H1 (cell line): Measurements from ENCODE around the gene BAX. TPM values are rescaled to one million over a fixed set of nuclear protein-coding genes. Genes with fewer than 3 reads are reported as not detected.

ENCODE experiments used
- CTCF ChIA-PET: fragments of 300-600 bp; sonication (Branson Sonifier 250); formaldehyde crosslinking; loops from one replicate; lab custom pipeline; 2021; ENCODE audit not compliant: partially characterized antibody; lab: Charles Lee
- POLR2A ChIA-PET: fragments of 300-600 bp; sonication (Branson Sonifier 250); formaldehyde crosslinking; loops from one replicate; lab custom pipeline; 2021; ENCODE audit warnings: inconsistent platforms; ENCODE audit not compliant: partially characterized antibody; lab: Charles Lee
- DNase-seq, 2 experiments: peaks; one replicate each; pipeline versions ENCODE4 v3.0.0 to v3.0.0-alpha.2; 2010 to 2022; ENCODE audit warnings: low spot score in 2 of 2, low read depth in 1 of 2, mixed read lengths in 1 of 2
- FAIRE-seq: peaks from 2 replicates; lab custom pipeline; 2011; peaks lifted over from hg19 to GRCh38; lab: Jason Lieb, UNC
- H2AFZ ChIP-seq: 2 replicates; pipeline ENCODE4 v1.8.1; 2012; ENCODE audit warnings: low read length, inconsistent platforms
- H2AK5ac ChIP-seq: 2 replicates; pipeline ENCODE4 v1.6.1; 2013; ENCODE audit warnings: low read depth, low read length
- H2BK120ac ChIP-seq: replicated peaks from 2 replicates; pipeline ENCODE3; 2013; ENCODE audit warnings: low read depth, low read length, inconsistent platforms
- H2BK12ac ChIP-seq: 2 replicates; pipeline ENCODE4 v1.6.1; 2013; ENCODE audit warnings: low read depth, low read length
- H2BK15ac ChIP-seq: 2 replicates; pipeline ENCODE4 v1.6.1; 2013; ENCODE audit warnings: low read length
- H2BK20ac ChIP-seq: 2 replicates; pipeline ENCODE4 v1.6.1; 2013; ENCODE audit warnings: low read length
- H2BK5ac ChIP-seq: 2 replicates; pipeline ENCODE4 v1.6.1; 2013; ENCODE audit warnings: low read depth, low read length
- H3K14ac ChIP-seq: 2 replicates; pipeline ENCODE4 v1.6.1; 2013; ENCODE audit warnings: inconsistent platforms; ENCODE audit not compliant: insufficient read length
- H3K18ac ChIP-seq: 2 replicates; pipeline ENCODE4 v1.6.1; 2013; ENCODE audit warnings: low read length; ENCODE audit errors: extremely low read depth
- H3K23ac ChIP-seq: 2 replicates; pipeline ENCODE4 v1.6.1; 2013; ENCODE audit warnings: inconsistent platforms; ENCODE audit not compliant: insufficient read length
- H3K23me2 ChIP-seq: 2 replicates; pipeline ENCODE4 v1.6.1; 2013; ENCODE audit warnings: low read depth, low read length
- H3K27ac ChIP-seq: 2 replicates; pipeline ENCODE4 v1.6.1; 2011; ENCODE audit warnings: low read depth, low read length, inconsistent platforms
- H3K27me3 ChIP-seq, 4 experiments: replicated peaks in 1 of 4; 1 replicate in 1 of 4; 2 replicates in 3 of 4; pipeline versions ENCODE4 v1.6.1 to v1.8.1; 2011 to 2013; ENCODE audit warnings: low read length in 3 of 4, mild to moderate bottlenecking in 3 of 4, inconsistent platforms in 2 of 4, mixed read lengths in 2 of 4, moderate library complexity in 1 of 4; ENCODE audit not compliant: control insufficient read depth in 3 of 4, insufficient read depth in 3 of 4; ENCODE audit errors: extremely low read depth in 1 of 4
- H3K36me3 ChIP-seq, 4 experiments: 2 replicates each; pipeline versions ENCODE4 v1.6.1 to v1.8.1; 2011 to 2013; ENCODE audit warnings: mild to moderate bottlenecking in 4 of 4, low read length in 3 of 4, moderate library complexity in 2 of 4, control low read depth in 1 of 4, inconsistent platforms in 1 of 4; ENCODE audit not compliant: insufficient read depth in 4 of 4, control insufficient read depth in 2 of 4
- H3K4ac ChIP-seq: replicated peaks from 2 replicates; pipeline ENCODE3; 2013; ENCODE audit warnings: low read length, low read depth, mixed read lengths, inconsistent platforms; ENCODE audit not compliant: insufficient read length
- H3K4me1 ChIP-seq, 4 experiments: replicated peaks in 1 of 4; 1 replicate in 1 of 4; 2 replicates in 3 of 4; pipeline versions ENCODE4 v1.6.1 to v1.8.1; 2011 to 2013; ENCODE audit warnings: low read length in 3 of 4, inconsistent platforms in 2 of 4, mixed read lengths in 1 of 4; ENCODE audit not compliant: insufficient read depth in 4 of 4, control insufficient read depth in 3 of 4
- H3K4me2 ChIP-seq, 2 experiments: 2 replicates each; pipeline versions ENCODE4 v1.6.1 to v1.8.1; 2011 to 2013; ENCODE audit warnings: low read depth in 2 of 2, low read length in 2 of 2, control low read depth in 1 of 2, inconsistent platforms in 1 of 2, mild to moderate bottlenecking in 1 of 2; ENCODE audit not compliant: insufficient read depth in 1 of 2
- H3K4me3 ChIP-seq, 4 experiments: fragments of 200-600, 300-600 bp in 1 of 4; sonication (generic), shearing (Covaris generic), sonication (Bioruptor Twin) in 1 of 4; 2 replicates each; pipeline versions ENCODE4 v1.5.1 to v1.8.1; 2011 to 2016; ENCODE audit warnings: low read length in 4 of 4, low read depth in 3 of 4, control low read depth in 2 of 4, inconsistent platforms in 2 of 4, mild to moderate bottlenecking in 2 of 4, mixed read lengths in 1 of 4, moderate library complexity in 1 of 4; ENCODE audit not compliant: insufficient read depth in 2 of 4; ENCODE audit errors: extremely low read depth in 1 of 4
- H3K56ac ChIP-seq: replicated peaks from 2 replicates; pipeline ENCODE3; 2013; ENCODE audit warnings: low read depth, mild to moderate bottlenecking, mixed read lengths, low read length, inconsistent platforms; ENCODE audit not compliant: insufficient read length
- H3K79me1 ChIP-seq: 2 replicates; pipeline ENCODE4 v1.6.1; 2013; ENCODE audit warnings: low read depth, low read length, control low read depth
- H3K79me2 ChIP-seq, 2 experiments: 2 replicates each; pipeline versions ENCODE4 v1.6.1 to v1.8.1; 2012 to 2013; ENCODE audit warnings: low read length in 2 of 2, mild to moderate bottlenecking in 2 of 2, inconsistent platforms in 1 of 2; ENCODE audit not compliant: insufficient read depth in 2 of 2, control insufficient read depth in 1 of 2
- H3K9ac ChIP-seq, 4 experiments: replicated peaks in 1 of 4; 1 replicate in 1 of 4; 2 replicates in 3 of 4; pipeline versions ENCODE4 v1.6.1 to v1.8.1; 2011 to 2013; ENCODE audit warnings: low read depth in 3 of 4, low read length in 3 of 4, control low read depth in 2 of 4, mild to moderate bottlenecking in 2 of 4, moderate library complexity in 2 of 4, inconsistent platforms in 1 of 4; ENCODE audit errors: extremely low read depth in 1 of 4
- H3K9me3 ChIP-seq, 2 experiments: 2 replicates each; pipeline versions ENCODE4 v1.6.1 to v1.8.1; 2012 to 2013; ENCODE audit warnings: mild to moderate bottlenecking in 2 of 2, moderate library complexity in 2 of 2, control low read depth in 1 of 2, inconsistent platforms in 1 of 2, low read depth in 1 of 2, low read length in 1 of 2, mixed read lengths in 1 of 2; ENCODE audit not compliant: insufficient read depth in 2 of 2
- H4K20me1 ChIP-seq, 2 experiments: replicated peaks in 1 of 2; 2 replicates each; pipeline versions ENCODE3 to v1.8.1; 2011 to 2013; ENCODE audit warnings: inconsistent platforms in 2 of 2, low read length in 2 of 2, mild to moderate bottlenecking in 1 of 2; ENCODE audit not compliant: insufficient read depth in 2 of 2, control insufficient read depth in 1 of 2
- H4K5ac ChIP-seq: 2 replicates; pipeline ENCODE4 v1.6.1; 2013; ENCODE audit warnings: low read length, low read depth, mixed read lengths, inconsistent platforms; ENCODE audit not compliant: insufficient read length
- H4K8ac ChIP-seq: 2 replicates; pipeline ENCODE4 v1.8.0; 2013; ENCODE audit warnings: mild to moderate bottlenecking, moderate library complexity, low read length, inconsistent platforms; ENCODE audit not compliant: insufficient read depth; ENCODE audit errors: extremely low read depth
- H4K91ac ChIP-seq: replicated peaks from 2 replicates; pipeline ENCODE3; 2013; ENCODE audit warnings: low read length, mixed read lengths, inconsistent platforms; ENCODE audit not compliant: insufficient read length
- EP300 ChIP-seq, 2 experiments: IDR thresholded peaks; 1 replicate in 1 of 2; 2 replicates in 1 of 2; pipeline ENCODE4 v1.6.1; 2011 to 2012; ENCODE audit warnings: low read depth in 2 of 2, low read length in 2 of 2, mild to moderate bottlenecking in 2 of 2, borderline replicate concordance in 1 of 2, inconsistent platforms in 1 of 2, moderate library complexity in 1 of 2
- KDM1A ChIP-seq: fragments of 200-600, 300-600 bp; sonication (generic); IDR thresholded peaks from 2 replicates; pipeline ENCODE4 v1.7.1; 2016; ENCODE audit warnings: mild to moderate bottlenecking, low read length, borderline replicate concordance
- KDM5A ChIP-seq: fragments of 200-600 bp; IDR thresholded peaks from 2 replicates; pipeline ENCODE4 v1.7.1; 2012; ENCODE audit warnings: mild to moderate bottlenecking, low read length, inconsistent platforms, mixed read lengths
- NANOG ChIP-seq: IDR thresholded peaks from 2 replicates; pipeline ENCODE4 v1.6.1; 2011; ENCODE audit warnings: low read length, low read depth, mild to moderate bottlenecking, inconsistent platforms; ENCODE audit not compliant: insufficient read depth, poor library complexity, severe bottlenecking
- POLR2A ChIP-seq, 2 experiments: IDR thresholded peaks; 1 replicate in 1 of 2; 2 replicates in 1 of 2; pipeline ENCODE4 v1.6.1; 2011; ENCODE audit warnings: low read depth in 2 of 2, low read length in 2 of 2, mild to moderate bottlenecking in 2 of 2; ENCODE audit errors: control extremely low read depth in 1 of 2
- RFX5 ChIP-seq: IDR thresholded peaks from 2 replicates; pipeline ENCODE4 v1.6.1; 2011; ENCODE audit warnings: low read depth, low read length, improper control_type of control experiment, borderline replicate concordance
- RXRA ChIP-seq: IDR thresholded peaks from 2 replicates; pipeline ENCODE4 v1.6.1; 2011; ENCODE audit warnings: low read depth, mild to moderate bottlenecking, low read length, moderate library complexity; ENCODE audit not compliant: insufficient read depth
- SP1 ChIP-seq: IDR thresholded peaks from 2 replicates; pipeline ENCODE4 v1.6.1; 2011; ENCODE audit warnings: low read depth, low read length
- WGBS, 2 experiments: shearing (Covaris generic) in 1 of 2; methylation state at CpG; one replicate each; pipeline versions ENCODE4 v1.1.6 to v1.1.7; 2013 to 2015; ENCODE audit warnings: low lambda C conversion rate in 2 of 2, mixed read lengths in 2 of 2, inconsistent platforms in 1 of 2, low coverage in 1 of 2, missing lambda C conversion rate in 1 of 2; ENCODE audit not compliant: insufficient replicate concordance in 2 of 2, insufficient coverage in 1 of 2, insufficient read length in 1 of 2; ENCODE audit errors: extremely low coverage in 1 of 2, missing lambda C conversion rate in 1 of 2; 5-methylcytosine and 5-hydroxymethylcytosine counted together
- polyA plus RNA-seq, 7 experiments: library from polyadenylated mRNA; depleted of rRNA in 3 of 7; stranded (reverse) in 5 of 7; unstranded in 2 of 7; fragments of >200 nt in 5 of 7; fragments of 200-250 nt in 2 of 7; gene quantifications; 1 replicate in 5 of 7; 2 replicates in 1 of 7; 4 replicates in 1 of 7; pipeline versions ENCODE4 v1.2.1 to v1.2.3, GENCODE V29; 2011 to 2013; ENCODE audit warnings: missing spikeins in 2 of 7, mixed read lengths in 2 of 7
- total RNA-seq: library from RNA; stranded (reverse); fragmentation: NEBNext Ultra II Directional; extraction: Animal tissue kit (Norgen Biotek cat#: 25700); gene quantifications from 2 replicates; pipeline ENCODE4 v1.2.1, GENCODE V29; 2021
- TF ChIP-seq, protein P1 (sequence below): IDR thresholded peaks from 2 replicates; pipeline ENCODE4 v1.6.1; 2012; ENCODE audit warnings: inconsistent platforms

The BAX gene
- total and polyA plus RNA-seq, 2 of the 8 experiments (the other 6 are each of a cell fraction or from before 2014, with no cell fraction given), result 257 to 346 TPM

DNA sequence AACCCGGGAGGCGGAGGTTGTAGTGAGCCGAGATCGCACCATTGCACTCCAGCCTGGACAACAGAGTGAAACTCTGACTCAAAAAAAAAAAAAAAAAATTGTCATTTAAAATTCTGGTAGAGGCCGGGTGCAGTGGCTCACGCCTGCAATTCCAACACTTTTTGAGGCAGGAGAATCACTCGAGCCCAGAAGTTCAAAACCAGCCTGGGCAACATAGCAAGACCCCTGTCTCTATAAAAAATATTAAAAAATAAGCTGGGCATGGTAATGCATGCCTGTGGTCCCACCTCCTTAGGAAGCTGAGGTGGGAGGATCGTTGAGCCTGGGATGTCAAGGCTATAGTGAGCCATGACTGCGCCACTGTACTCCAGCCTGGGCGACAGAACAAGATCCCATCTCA is 48.4 kb upstream of the BAX start:
- Histone ChIP-seq H2BK12ac (no peak overlapping the region), H3K79me2 (peaks cover 0 to 10% of the 10 kb centered on the region in 2 experiments; a peak in 2 of 4 replicates), H3K4me2 (no peak overlapping the region), H2BK15ac (no peak overlapping the region), H2BK20ac (no peak overlapping the region), H3K27me3 (no peaks in the 10 kb centered on the region), H4K20me1 (peaks cover 0 to 2% of the 10 kb centered on the region in 2 experiments), H3K23ac (no peak overlapping the region), H3K56ac (no peak overlapping the region), H3K9ac (no peak overlapping the region), H2BK5ac (no peak overlapping the region), H3K14ac (no peak overlapping the region), H4K5ac (no peak overlapping the region), H4K91ac (no peak overlapping the region), H2AFZ (no peak overlapping the region), H3K27ac (no peak overlapping the region), H3K4me1 (no peaks in the 10 kb centered on the region; a peak in 1 of 7 replicates), H3K79me1 (peaks cover 2% of the 10 kb centered on the region; the same call in 1 of the 2 replicates), H3K4ac (no peak overlapping the region), H3K18ac (no peak overlapping the region), H2AK5ac (no peak overlapping the region), H2BK120ac (no peak overlapping the region), H3K9me3 (no peaks in the 10 kb centered on the region), H3K23me2 (peaks cover 5% of the 10 kb centered on the region; the same call in 1 of the 2 replicates), H4K8ac (no peak overlapping the region), H3K36me3 (peaks cover 13 to 36% (median 25%) of the 10 kb centered on the region in 4 experiments; a peak in 6 of 8 replicates), H3K4me3 (no peak overlapping the region)
- DNase-seq (no peak), FAIRE-seq (no peak)
- ChIA-PET CTCF (interaction anchor here (0.7 kb wide), 1 partner anchor 18 kb away, joined by 3 read pairs; no protein-coding TSS in a partner anchor), POLR2A (interaction anchor here (0.8 to 1.0 kb wide), 2 partner anchors 10 kb away, joined by 3 read pairs; no protein-coding TSS in a partner anchor)
- TF ChIP-seq NANOG, result no peak
- TF ChIP-seq RFX5, result no peak
- TF ChIP-seq SP1, result no peak
- TF ChIP-seq RXRA, result no peak
- no peak for TF ChIP-seq EP300 (IDR thresholded peaks at IDR 0.05; ENCODE audit: borderline replicate concordance in 1 of 2, low read depth in 2 of 2, low read length in 2 of 2)
- no peak for TF ChIP-seq POLR2A (IDR thresholded peaks at IDR 0.05; ENCODE audit: control extremely low read depth in 1 of 2, low read depth in 2 of 2, low read length in 2 of 2)
- no peak for TF ChIP-seq KDM5A
- TF ChIP-seq KDM1A, result no peak
- TF ChIP-seq, protein P1, sequence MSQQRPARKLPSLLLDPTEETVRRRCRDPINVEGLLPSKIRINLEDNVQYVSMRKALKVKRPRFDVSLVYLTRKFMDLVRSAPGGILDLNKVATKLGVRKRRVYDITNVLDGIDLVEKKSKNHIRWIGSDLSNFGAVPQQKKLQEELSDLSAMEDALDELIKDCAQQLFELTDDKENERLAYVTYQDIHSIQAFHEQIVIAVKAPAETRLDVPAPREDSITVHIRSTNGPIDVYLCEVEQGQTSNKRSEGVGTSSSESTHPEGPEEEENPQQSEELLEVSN, result no peak
- 96% methylated on average over 10 of the region's 10 CpGs; no CpG with 5 or more reads in 1 of the 2 experiments for WGBS, 2 experiments
